OCI-LY7 (cell line): Measurements from ENCODE around the gene CTBP2. TPM values are rescaled to one million over a fixed set of nuclear protein-coding genes. Genes with fewer than 3 reads are reported as not detected.

Experiments used
- BruUV-seq: library from RNA; stranded (reverse); fragments of 400-500 nt; replicated peaks from 2 replicates; lab custom pipeline; 2021; lab: Mats Ljungman, UMichigan
- CTCF ChIA-PET: fragments of 300-600 bp; sonication (Branson Sonifier 250); formaldehyde crosslinking; loops from one replicate; lab custom pipeline; 2022; ENCODE audit warnings: antibody characterized with exemption; ENCODE audit not compliant: unreplicated experiment; lab: Charles Lee
- POLR2A ChIA-PET: fragments of 300-600 bp; sonication (Branson Sonifier 250); formaldehyde crosslinking; loops from one replicate; lab custom pipeline; 2022; ENCODE audit warnings: antibody characterized with exemption; lab: Charles Lee
- DNase-seq: peaks from one replicate; pipeline ENCODE4 v3.0.0-alpha.2; 2015; ENCODE audit warnings: low spot score
- H2AFZ ChIP-seq: fragments of 200-600 bp; sonication (generic), shearing (Covaris generic); 2 replicates; pipeline ENCODE4 v1.6.1; 2014; ENCODE audit warnings: mild to moderate bottlenecking, antibody characterized with exemption, low read length, moderate library complexity
- H3K27ac ChIP-seq: fragments of 200-600 bp; sonication (generic); 2 replicates; pipeline ENCODE4 v1.5.1; 2014; ENCODE audit warnings: mixed run types, low read depth, mild to moderate bottlenecking, moderate library complexity, low read length, inconsistent platforms; ENCODE audit not compliant: poor library complexity, severe bottlenecking
- H3K36me3 ChIP-seq: fragments of 200-600 bp; sonication (generic); 2 replicates; pipeline ENCODE4 v1.6.1; 2014; ENCODE audit warnings: mild to moderate bottlenecking, antibody characterized with exemption, low read length, moderate library complexity, mixed read lengths; ENCODE audit not compliant: insufficient read depth
- H3K4me1 ChIP-seq: fragments of 200-600 bp; sonication (generic); 2 replicates; pipeline ENCODE4 v1.5.1; 2014; ENCODE audit warnings: mild to moderate bottlenecking, low read length; ENCODE audit not compliant: insufficient read depth, poor library complexity, severe bottlenecking
- H3K4me2 ChIP-seq: fragments of 200-600 bp; sonication (generic); 2 replicates; pipeline ENCODE4 v1.6.1; 2014; ENCODE audit warnings: mild to moderate bottlenecking, low read length
- H3K4me3 ChIP-seq: fragments of 200-600 bp; sonication (generic); 2 replicates; pipeline ENCODE4 v1.5.1; 2014; ENCODE audit warnings: mild to moderate bottlenecking, low read depth, low read length; ENCODE audit not compliant: poor library complexity, severe bottlenecking
- H3K79me2 ChIP-seq: fragments of 200-600 bp; sonication (generic); 2 replicates; pipeline ENCODE4 v1.6.1; 2016; ENCODE audit warnings: low read depth, mild to moderate bottlenecking, low read length, moderate library complexity, mixed read lengths; ENCODE audit not compliant: insufficient read depth
- H3K9me2 ChIP-seq: fragments of 200-600 bp; sonication (generic); 2 replicates; pipeline ENCODE4 v1.6.1; 2016; ENCODE audit warnings: mild to moderate bottlenecking, low read length, mixed read lengths; ENCODE audit not compliant: insufficient read depth
- H3K9me3 ChIP-seq: fragments of 200-600 bp; sonication (generic); 2 replicates; pipeline ENCODE4 v1.6.1; 2014; ENCODE audit warnings: mild to moderate bottlenecking, mixed run types, low read length, mixed read lengths
- H4K20me1 ChIP-seq: fragments of 200-600 bp; sonication (generic); 2 replicates; pipeline ENCODE4 v1.6.1; 2014; ENCODE audit warnings: mild to moderate bottlenecking, antibody characterized with exemption, low read length, moderate library complexity, mixed read lengths; ENCODE audit not compliant: insufficient read depth
- CTCF ChIP-seq: fragments of 200-600 bp; sonication (generic); conservative IDR thresholded peaks from 2 replicates; pipeline ENCODE4 v1.5.1; 2014; ENCODE audit warnings: mild to moderate bottlenecking, antibody characterized with exemption, low read length, moderate library complexity, mixed read lengths
- EZH2phosphoT487 ChIP-seq: fragments of 200-600 bp; sonication (generic); IDR thresholded peaks from 2 replicates; pipeline ENCODE4 v1.6.1; 2018; ENCODE audit warnings: low read depth, borderline replicate concordance, mild to moderate bottlenecking, mixed run types, antibody characterized with exemption, low read length, moderate library complexity, mixed read lengths
- intact Hi-C: fragments of 100-400 bp; cut with micrococcal nuclease; formaldehyde crosslinking; loops from one replicate; pipeline ENCODE4 v1.10.0; 2022; ENCODE audit not compliant: unreplicated experiment
- total RNA-seq, 2 experiments: library from RNA; depleted of rRNA in 1 of 2; stranded (reverse); fragments of >200 nt in 1 of 2; shearing (Covaris generic) in 1 of 2; gene quantifications; 2 replicates each; pipeline ENCODE4 v1.2.3, GENCODE V29; 2014 to 2022

Gene CTBP2
- total RNA-seq, 2 experiments from 2014 or later: not detected

- no peak overlapping the region for H3K27ac ChIP-seq
- no TSS peak for BruUV-seq
- ChIA-PET CTCF (no interaction called here), POLR2A (no interaction called here)
- no peaks in the 10 kb centered on the region for H4K20me1 ChIP-seq
- DNase-seq: no peak
- H3K4me3 ChIP-seq: no peak overlapping the region
- no peak for TF ChIP-seq EZH2phosphoT487
- TF ChIP-seq CTCF: no peak
- H3K36me3 ChIP-seq: no peaks in the 10 kb centered on the region
- no peak overlapping the region for H3K4me2 ChIP-seq
- H3K4me1 ChIP-seq: no peaks in the 10 kb centered on the region
- H3K9me3 ChIP-seq: no peaks in the 10 kb centered on the region
- H3K9me2 ChIP-seq: no peaks in the 10 kb centered on the region
- no peak overlapping the region for H2AFZ ChIP-seq
- H3K79me2 ChIP-seq: no peaks in the 10 kb centered on the region
- intact Hi-C loops: no loop called here
Measured at GRCh38 chr10:125166658-125167057, 6.3 kb upstream of the CTBP2 start.

GRCh38 chr10:125165584-125166573, 5.5 kb upstream of the CTBP2 start:
- BruUV-seq: no TSS peak
- H3K9me2 ChIP-seq: no peaks in the 10 kb centered on the region
- intact Hi-C loops: no loop called here
- H3K4me2 ChIP-seq: no peak overlapping the region
- no peak overlapping the region for H2AFZ ChIP-seq
- no peak overlapping the region for H3K4me3 ChIP-seq
- H3K9me3 ChIP-seq: no peaks in the 10 kb centered on the region
- no peaks in the 10 kb centered on the region for H3K79me2 ChIP-seq
- CTCF ChIA-PET: no interaction called here
- no peak for TF ChIP-seq CTCF
- no peak for TF ChIP-seq EZH2phosphoT487
- no peaks in the 10 kb centered on the region for H3K36me3 ChIP-seq
- no peak for DNase-seq
- H3K4me1 ChIP-seq: no peaks in the 10 kb centered on the region
- H4K20me1 ChIP-seq: no peaks in the 10 kb centered on the region
- POLR2A ChIA-PET: no interaction called here
- H3K27ac ChIP-seq: no peak overlapping the region

- no peaks in the 10 kb centered on the region for H4K20me1 ChIP-seq
- H3K79me2 ChIP-seq: no peaks in the 10 kb centered on the region
- TF ChIP-seq CTCF (no peak), EZH2phosphoT487 (no peak)
- no peak for DNase-seq
- H3K27ac ChIP-seq: no peak overlapping the region
- ChIA-PET CTCF (no interaction called here), POLR2A (no interaction called here)
- H2AFZ ChIP-seq: no peak overlapping the region
- H3K4me2 ChIP-seq: no peak overlapping the region
- no peaks in the 10 kb centered on the region for H3K9me2 ChIP-seq
- H3K36me3 ChIP-seq: no peaks in the 10 kb centered on the region
- intact Hi-C loops: no loop called here
- H3K4me1 ChIP-seq: no peaks in the 10 kb centered on the region
- H3K9me3 ChIP-seq: no peaks in the 10 kb centered on the region
- H3K4me3 ChIP-seq: no peak overlapping the region
- no TSS peak for BruUV-seq
Measured at GRCh38 chr10:125164421-125164820, 4.1 kb upstream of the CTBP2 start.
